MM.1S (cell line): ENCODE results near the gene OR52K2.

Source experiments
- EZH2 ChIP-seq: fragments of 300-600 bp; sonication (generic); optimal IDR thresholded peaks from 2 replicates; pipeline ENCODE3; 2017; ENCODE audit warnings: low read depth, mild to moderate bottlenecking, antibody characterized with exemption, low read length, mixed read lengths
- EZH2phosphoT487 ChIP-seq: fragments of 300-600 bp; sonication (generic); IDR thresholded peaks from 2 replicates; pipeline ENCODE4 v1.6.1; 2018; ENCODE audit warnings: antibody characterized with exemption, low read length
- TF ChIP-seq, protein P1 (sequence below): fragments of 300-600 bp; sonication (generic); IDR thresholded peaks from 2 replicates; pipeline ENCODE4 v1.5.1; 2016; ENCODE audit warnings: antibody characterized with exemption, low read length, mixed read lengths

DNA sequence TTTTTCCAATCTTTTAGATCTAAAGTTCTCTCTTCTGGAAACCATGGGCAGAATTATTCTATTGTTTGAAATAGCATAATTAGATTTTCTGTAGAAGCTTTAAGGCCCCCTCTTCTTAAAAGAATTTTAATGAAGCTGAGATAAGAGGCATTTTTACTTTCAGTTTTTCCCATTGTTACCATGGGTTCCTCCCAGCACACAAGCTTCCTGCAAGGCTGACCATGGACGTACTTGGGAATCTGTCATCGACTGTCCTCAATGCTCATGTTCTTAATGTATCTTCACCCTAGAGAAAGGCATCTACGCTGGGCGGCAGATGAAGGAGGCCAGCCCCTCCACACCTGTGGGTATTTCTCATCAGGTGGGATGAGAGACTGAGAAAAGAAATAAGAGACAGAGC, 11.1 kb downstream of the OR52K2 start:
- TF ChIP-seq, protein P1, sequence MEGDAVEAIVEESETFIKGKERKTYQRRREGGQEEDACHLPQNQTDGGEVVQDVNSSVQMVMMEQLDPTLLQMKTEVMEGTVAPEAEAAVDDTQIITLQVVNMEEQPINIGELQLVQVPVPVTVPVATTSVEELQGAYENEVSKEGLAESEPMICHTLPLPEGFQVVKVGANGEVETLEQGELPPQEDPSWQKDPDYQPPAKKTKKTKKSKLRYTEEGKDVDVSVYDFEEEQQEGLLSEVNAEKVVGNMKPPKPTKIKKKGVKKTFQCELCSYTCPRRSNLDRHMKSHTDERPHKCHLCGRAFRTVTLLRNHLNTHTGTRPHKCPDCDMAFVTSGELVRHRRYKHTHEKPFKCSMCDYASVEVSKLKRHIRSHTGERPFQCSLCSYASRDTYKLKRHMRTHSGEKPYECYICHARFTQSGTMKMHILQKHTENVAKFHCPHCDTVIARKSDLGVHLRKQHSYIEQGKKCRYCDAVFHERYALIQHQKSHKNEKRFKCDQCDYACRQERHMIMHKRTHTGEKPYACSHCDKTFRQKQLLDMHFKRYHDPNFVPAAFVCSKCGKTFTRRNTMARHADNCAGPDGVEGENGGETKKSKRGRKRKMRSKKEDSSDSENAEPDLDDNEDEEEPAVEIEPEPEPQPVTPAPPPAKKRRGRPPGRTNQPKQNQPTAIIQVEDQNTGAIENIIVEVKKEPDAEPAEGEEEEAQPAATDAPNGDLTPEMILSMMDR = no peak
- TF ChIP-seq EZH2 (no peak), EZH2phosphoT487 (no peak)
